Measurements from ENCODE around the gene PRKCH.

DNA sequence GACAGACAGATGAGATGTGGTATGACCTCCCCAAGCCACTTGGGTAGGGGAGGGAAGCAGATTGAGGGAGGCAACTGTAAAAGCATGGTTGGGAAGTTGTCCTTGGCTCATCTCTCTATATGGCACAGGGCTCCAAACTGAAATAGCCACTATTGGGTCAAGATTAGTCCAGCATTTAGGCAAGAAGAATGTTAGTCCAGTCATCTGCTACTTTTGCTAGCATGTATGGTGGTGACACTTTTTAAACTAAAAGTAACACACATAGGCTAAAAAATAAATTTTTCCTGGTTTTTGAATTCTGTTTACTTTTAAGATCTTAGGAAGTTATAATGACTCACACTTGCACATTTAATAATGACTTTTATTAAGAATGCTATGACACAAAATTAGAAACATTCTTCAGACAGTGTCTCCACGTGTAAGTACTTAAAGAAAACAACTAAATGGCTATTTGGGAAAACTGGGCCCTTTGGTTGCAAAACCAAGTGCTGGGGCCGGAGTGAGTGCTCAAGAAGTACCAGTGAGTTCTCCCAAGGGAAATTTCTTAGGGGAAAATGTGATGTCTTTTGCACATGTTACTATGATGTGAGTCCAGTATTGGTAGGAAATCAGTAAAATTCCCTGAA is 194.9 kb downstream of the PRKCH start:
- TF ChIP-seq POLR2A (IDR thresholded peaks at IDR 0.05; ENCODE audit: low read depth, low read length): no peak
- TF ChIP-seq POU2F2 (IDR thresholded peaks at IDR 0.05; ENCODE audit: low read depth, low read length): no peak
- TF ChIP-seq TAF1 (IDR thresholded peaks at IDR 0.05; ENCODE audit: low read depth, low read length): no peak
- no peak for TF ChIP-seq POLR2AphosphoS5 (IDR thresholded peaks at IDR 0.05; ENCODE audit: low read depth, low read length)
- TF ChIP-seq PAX5 (IDR thresholded peaks at IDR 0.05; ENCODE audit: insufficient read depth, low read length, severe bottlenecking): no peak
- no peak for TF ChIP-seq SPI1 (IDR thresholded peaks at IDR 0.05; ENCODE audit: low read depth, low read length)
